Testis (tissue), 3 donors: ENCODE results near the gene SLC1A3. TPM values are rescaled to one million over a fixed set of nuclear protein-coding genes. Genes with fewer than 3 reads are reported as not detected.

Experiments
- DNase-seq: peaks from one replicate; pipeline ENCODE4 v3.0.0-alpha.2; 2019
- H3K27ac ChIP-seq, 2 donors: fragments of 200-600 bp; sonication (generic); one replicate each; pipeline ENCODE4 v1.5.1; 2019
- H3K27me3 ChIP-seq: fragments of 200-600 bp; sonication (generic); one replicate; pipeline ENCODE4 v1.5.1; 2019
- H3K36me3 ChIP-seq: fragments of 200-600 bp; sonication (generic); one replicate; pipeline ENCODE4 v1.5.1; 2017; ENCODE audit warnings: low read depth; ENCODE audit errors: missing control alignments
- H3K4me1 ChIP-seq: fragments of 200-600 bp; sonication (generic); one replicate; pipeline ENCODE4 v1.5.1; 2019
- H3K4me3 ChIP-seq, 2 donors: fragments of 200-600 bp; sonication (generic); one replicate each; pipeline ENCODE4 v1.5.1; 2017 to 2019
- H3K9me3 ChIP-seq: fragments of 200-600 bp; sonication (generic); one replicate; pipeline ENCODE4 v1.5.1; 2017
- CTCF ChIP-seq, 3 experiments: fragments of 450-650 bp in 2 of 3; fragments of 200-600 bp in 1 of 3; sonication (generic) in 1 of 3; IDR thresholded peaks; one replicate each; pipeline ENCODE4 v1.5.1; 2016 to 2019; ENCODE audit warnings: antibody characterized with exemption in 3 of 3, mild to moderate bottlenecking in 2 of 3, moderate library complexity in 1 of 3
- POLR2A ChIP-seq: fragments of 450-650 bp; IDR thresholded peaks from one replicate; pipeline ENCODE4 v1.6.1; 2017; ENCODE audit warnings: antibody characterized with exemption, mild to moderate bottlenecking, moderate library complexity
- WGBS, 2 donors: methylation state at CpG; one replicate each; pipeline ENCODE4 v1.1.5; 2018; 5-methylcytosine and 5-hydroxymethylcytosine counted together
- intact Hi-C: fragments of 100-400 bp; cut with DNase I; formaldehyde crosslinking; loops from one replicate; pipeline ENCODE4 v1.15.1; 2023; ENCODE audit warnings: low total_unique reads
- polyA plus RNA-seq: library from polyadenylated mRNA; stranded (reverse); fragments of 350-450 nt; fragmentation: Illumina TruSeq; extraction: RNeasy Lipid Tissue Mini Kit (QIAGEN cat#74804); gene quantifications from one replicate; pipeline ENCODE4 v1.2.3, GENCODE V29; 2014; ENCODE audit warnings: low read depth, low replicate concordance; ENCODE audit not compliant: insufficient read depth
- small RNA-seq, 2 donors: library from RNA; depleted of rRNA; stranded (forward); fragments of <200 nt; gene quantifications; one replicate each; pipeline ENCODE3, GENCODE V24; 2016
- total RNA-seq, 2 donors: library from RNA; depleted of rRNA; stranded (reverse); fragments of >200 nt; gene quantifications; one replicate each; pipeline ENCODE4 v1.2.3, GENCODE V29; 2016

The SLC1A3 gene
- total and polyA plus RNA-seq, 3 donors from 2014 or later, result 3.6 to 10.8 (median 6.6) TPM

- TF ChIP-seq POLR2A, result no peak
- TF ChIP-seq CTCF (IDR thresholded peaks at IDR 0.05), result no peak
- Histone ChIP-seq H3K27me3 (no peaks in the 10 kb centered on the region), H3K27ac (no peak overlapping the region), H3K9me3 (no peaks in the 10 kb centered on the region), H3K36me3 (no peaks in the 10 kb centered on the region), H3K4me3 (no peak overlapping the region), H3K4me1 (no peaks in the 10 kb centered on the region)
- WGBS, 2 donors, result 90 to 100% methylated on average over 1 to 6 of the region's 6 CpGs
- intact Hi-C loops, result no loop called here
- no peak for DNase-seq
Observed at GRCh38 chr5:36730537-36731216, 124.3 kb downstream of the SLC1A3 start.

GRCh38 chr5:36733183-36733582 is 126.8 kb downstream of the SLC1A3 start:
- H3K27me3 ChIP-seq, result no peaks in the 10 kb centered on the region
- H3K27ac ChIP-seq, result no peak overlapping the region
- intact Hi-C loops, result no loop called here
- no peaks in the 10 kb centered on the region for H3K4me1 ChIP-seq
- 91 to 97% methylated on average over 5 of the region's 5 CpGs for WGBS, 2 donors
- no peak for DNase-seq
- no peak for TF ChIP-seq CTCF (IDR thresholded peaks at IDR 0.05)
- no peak overlapping the region for H3K4me3 ChIP-seq
- H3K9me3 ChIP-seq, result no peaks in the 10 kb centered on the region
- H3K36me3 ChIP-seq, result no peaks in the 10 kb centered on the region

- Histone ChIP-seq H3K4me3 (no peak overlapping the region), H3K27me3 (no peaks in the 10 kb centered on the region), H3K27ac (no peak overlapping the region), H3K4me1 (no peaks in the 10 kb centered on the region), H3K9me3 (no peaks in the 10 kb centered on the region), H3K36me3 (no peaks in the 10 kb centered on the region)
- TF ChIP-seq POLR2A (no peak), CTCF (IDR thresholded peaks at IDR 0.05) (no peak)
- 42 to 61% methylated on average over 4 of the region's 4 CpGs for WGBS, 2 donors
- DNase-seq, result no peak
- intact Hi-C loops, result no loop called here
Observed at GRCh38 chr5:36734422-36734821, 128.0 kb downstream of the SLC1A3 start.

- no peak for DNase-seq
- Histone ChIP-seq H3K36me3 (no peaks in the 10 kb centered on the region), H3K4me3 (no peak overlapping the region), H3K4me1 (no peaks in the 10 kb centered on the region), H3K9me3 (no peaks in the 10 kb centered on the region), H3K27ac (no peak overlapping the region), H3K27me3 (no peaks in the 10 kb centered on the region)
- intact Hi-C loops, result no loop called here
- TF ChIP-seq POLR2A, result no peak
- TF ChIP-seq CTCF (IDR thresholded peaks at IDR 0.05), result no peak
Observed at GRCh38 chr5:36735891-36736290, 129.5 kb downstream of the SLC1A3 start.

Small RNA genes lying within 50 kb of the gene (small RNA-seq; reads per million reads assigned to genes)
- gene AC010631.1, result 0 reads per million in 2 donors
